Measurements from ENCODE around the gene ZNF790. TPM values are rescaled to one million over a fixed set of nuclear protein-coding genes. Genes with fewer than 3 reads are reported as not detected.

The ZNF790 gene
- total RNA-seq, 1 donor from 2014 or later, result 12.9 TPM

GRCh38 chr19:36775768-36776167, 62.4 kb downstream of the ZNF790 start:
- DNase-seq (ENCODE audit: low spot score) (no peak), ATAC-seq (no peak)
- intact Hi-C loops (cut with DNase I), result no loop called here

GRCh38 chr19:36773223-36773579, 65.0 kb downstream of the ZNF790 start:
- no peak for DNase-seq (ENCODE audit: low spot score)
- no peak for ATAC-seq
- intact Hi-C loops (cut with DNase I), result no loop called here

GRCh38 chr19:36772311-36773222, 65.6 kb downstream of the ZNF790 start, which contains the start of gene ZNF850:
Gene ZNF850, minus strand, starts transcription at chr19:36772807. Its CDS starts 10,201 bp downstream, at chr19:36762606.
- DNase-seq (ENCODE audit: low spot score), result peak; percentile 98
- intact Hi-C loops (cut with DNase I), result no loop called here

GRCh38 chr19:36771261-36772231, 66.6 kb downstream of the ZNF790 start:
- intact Hi-C loops (cut with DNase I), result no loop called here
- peak; percentile 14 for ATAC-seq

More at GRCh38 chr19:36772311-36773222, 65.6 kb downstream of the ZNF790 start, which contains the start of gene ZNF850:
- ATAC-seq, result peak; percentile 99

More at GRCh38 chr19:36771261-36772231, 66.6 kb downstream of the ZNF790 start:
- peak; percentile 75 for DNase-seq (ENCODE audit: low spot score)

Other genes with a start within 250 kb of the ZNF790 start
- gene ZNF382, start 233.1 kb downstream of the ZNF790 start, total RNA-seq, result 13.6 TPM
- gene ZNF461, start 171.6 kb downstream of the ZNF790 start, total RNA-seq, result 9.2 TPM
- 11.6 TPM for gene ZNF567, start 150.8 kb downstream of the ZNF790 start, total RNA-seq
- 4.5 TPM for gene ZNF850, start 65.6 kb downstream of the ZNF790 start, total RNA-seq
- 9.7 TPM for gene ZNF345, start 12.5 kb upstream of the ZNF790 start, total RNA-seq
- gene ZNF829, start 77.9 kb upstream of the ZNF790 start, total RNA-seq, result 4.1 TPM
- 17.8 TPM for gene ZNF568, start 77.9 kb upstream of the ZNF790 start, total RNA-seq
- 14.4 TPM for gene ZNF420, start 240.0 kb upstream of the ZNF790 start, total RNA-seq